ENCODE measurements around the gene ACTG1.

Gene ACTG1

GRCh38 chr17:81538651-81539570, 26.3 kb upstream of the ACTG1 start:
- no peak for FAIRE-seq
- no peak for DNase-seq (ENCODE audit: insufficient read length, low spot score)
- no peak for TF ChIP-seq POU2F2 (IDR thresholded peaks at IDR 0.05; ENCODE audit: low read depth, low read length)
- TF ChIP-seq TAF1 (IDR thresholded peaks at IDR 0.05; ENCODE audit: low read depth, low read length) = no peak
- TF ChIP-seq POLR2AphosphoS5 (IDR thresholded peaks at IDR 0.05; ENCODE audit: low read depth, low read length) = no peak; the same call in 1 of the 2 replicates
- no peak for TF ChIP-seq PAX5 (IDR thresholded peaks at IDR 0.05; ENCODE audit: insufficient read depth, low read length, severe bottlenecking)
- TF ChIP-seq SPI1 (IDR thresholded peaks at IDR 0.05; ENCODE audit: low read depth, low read length) = no peak
- TF ChIP-seq POLR2A (IDR thresholded peaks at IDR 0.05; ENCODE audit: low read depth, low read length) = no peak

- TF ChIP-seq POU2F2 (IDR thresholded peaks at IDR 0.05; ENCODE audit: low read depth, low read length) (no peak), PAX5 (IDR thresholded peaks at IDR 0.05; ENCODE audit: insufficient read depth, low read length, severe bottlenecking) (no peak), POLR2AphosphoS5 (IDR thresholded peaks at IDR 0.05; ENCODE audit: low read depth, low read length) (0 out of 2 replicates have a peak, but pooled peaks have one; percentile 7), TAF1 (IDR thresholded peaks at IDR 0.05; ENCODE audit: low read depth, low read length) (no peak), POLR2A (IDR thresholded peaks at IDR 0.05; ENCODE audit: low read depth, low read length) (no peak; the same call in 1 of the 2 replicates)
- DNase-seq (ENCODE audit: insufficient read length, low spot score) (no peak), FAIRE-seq (no peak)
Observed at GRCh38 chr17:81537856-81538555, 25.4 kb upstream of the ACTG1 start.

GRCh38 chr17:81537343-81537855, 24.8 kb upstream of the ACTG1 start:
- TF ChIP-seq TAF1 (IDR thresholded peaks at IDR 0.05; ENCODE audit: low read depth, low read length) (no peak), POLR2A (IDR thresholded peaks at IDR 0.05; ENCODE audit: low read depth, low read length) (no peak), POLR2AphosphoS5 (IDR thresholded peaks at IDR 0.05; ENCODE audit: low read depth, low read length) (peak; percentile 12; the same call in 1 of the 2 replicates), PAX5 (IDR thresholded peaks at IDR 0.05; ENCODE audit: insufficient read depth, low read length, severe bottlenecking) (peak; percentile 41), POU2F2 (IDR thresholded peaks at IDR 0.05; ENCODE audit: low read depth, low read length) (no peak; the same call in 1 of the 2 replicates), SPI1 (IDR thresholded peaks at IDR 0.05; ENCODE audit: low read depth, low read length) (no peak)
- peak; percentile 87 for FAIRE-seq
- no peak for DNase-seq (ENCODE audit: insufficient read length, low spot score)

GRCh38 chr17:81536299-81537290, 24.0 kb upstream of the ACTG1 start:
- DNase-seq (ENCODE audit: insufficient read length, low spot score) = no peak
- no peak for TF ChIP-seq POLR2A (IDR thresholded peaks at IDR 0.05; ENCODE audit: low read depth, low read length)
- TF ChIP-seq TAF1 (IDR thresholded peaks at IDR 0.05; ENCODE audit: low read depth, low read length) = no peak
- no peak for TF ChIP-seq SPI1 (IDR thresholded peaks at IDR 0.05; ENCODE audit: low read depth, low read length)
- TF ChIP-seq POLR2AphosphoS5 (IDR thresholded peaks at IDR 0.05; ENCODE audit: low read depth, low read length) = no peak
- no peak for TF ChIP-seq PAX5 (IDR thresholded peaks at IDR 0.05; ENCODE audit: insufficient read depth, low read length, severe bottlenecking)
- TF ChIP-seq POU2F2 (IDR thresholded peaks at IDR 0.05; ENCODE audit: low read depth, low read length) = no peak
- no peak for FAIRE-seq

- DNase-seq (ENCODE audit: insufficient read length, low spot score) = no peak
- FAIRE-seq = no peak
- no peak for TF ChIP-seq PAX5 (IDR thresholded peaks at IDR 0.05; ENCODE audit: insufficient read depth, low read length, severe bottlenecking)
- no peak for TF ChIP-seq TAF1 (IDR thresholded peaks at IDR 0.05; ENCODE audit: low read depth, low read length)
- no peak for TF ChIP-seq POU2F2 (IDR thresholded peaks at IDR 0.05; ENCODE audit: low read depth, low read length)
Observed at GRCh38 chr17:81535480-81536298, 23.1 kb upstream of the ACTG1 start.

- no peak for FAIRE-seq
- TF ChIP-seq POLR2A (IDR thresholded peaks at IDR 0.05; ENCODE audit: low read depth, low read length) (peak; percentile 21; the same call in 1 of the 2 replicates), POLR2AphosphoS5 (IDR thresholded peaks at IDR 0.05; ENCODE audit: low read depth, low read length) (no peak)
- DNase-seq (ENCODE audit: insufficient read length, low spot score) = no peak
Observed at GRCh38 chr17:81535007-81535328, 22.4 kb upstream of the ACTG1 start.

GRCh38 chr17:81534157-81535006, 21.8 kb upstream of the ACTG1 start:
- DNase-seq (ENCODE audit: insufficient read length, low spot score) (no peak), FAIRE-seq (no peak)
- TF ChIP-seq POU2F2 (IDR thresholded peaks at IDR 0.05; ENCODE audit: low read depth, low read length) (no peak), SPI1 (IDR thresholded peaks at IDR 0.05; ENCODE audit: low read depth, low read length) (no peak), POLR2AphosphoS5 (IDR thresholded peaks at IDR 0.05; ENCODE audit: low read depth, low read length) (no peak), TAF1 (IDR thresholded peaks at IDR 0.05; ENCODE audit: low read depth, low read length) (no peak), PAX5 (IDR thresholded peaks at IDR 0.05; ENCODE audit: insufficient read depth, low read length, severe bottlenecking) (no peak), POLR2A (IDR thresholded peaks at IDR 0.05; ENCODE audit: low read depth, low read length) (no peak)
